Measurements from ENCODE around the gene OR1A2.

DNA sequence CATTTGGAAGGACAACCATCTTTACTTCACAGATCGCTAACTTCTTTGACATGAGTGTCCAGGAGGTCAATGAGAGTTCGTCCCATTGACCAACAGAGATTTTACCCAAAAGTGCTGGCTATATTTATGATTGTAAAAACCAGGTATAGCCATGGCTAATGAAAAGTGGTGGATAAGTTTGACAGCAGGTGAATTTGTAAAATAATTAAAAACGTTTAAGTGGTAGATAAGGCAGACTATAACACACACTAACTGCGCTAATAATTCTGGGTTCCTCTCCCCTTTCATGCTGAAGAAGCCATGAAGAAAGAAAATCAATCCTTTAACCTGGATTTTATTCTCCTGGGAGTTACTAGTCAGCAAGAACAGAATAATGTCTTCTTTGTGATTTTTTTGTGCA, at the start of gene OR1A2:
- TF ChIP-seq CTCF (IDR thresholded peaks at IDR 0.05) (no peak), POLR2AphosphoS5 (IDR thresholded peaks at IDR 0.05) (no peak), EP300 (IDR thresholded peaks at IDR 0.05; ENCODE audit: low read depth) (no peak), POLR2A (IDR thresholded peaks at IDR 0.05) (no peak)
